Activated T-helper 17 cell treated with anti-CD3 and anti-CD28 coated beads, Interleukin-2, amount 50 U/mL, for 72 hours (primary cell): ENCODE results near the gene RBM44. TPM values are rescaled to one million over a fixed set of nuclear protein-coding genes. Genes with fewer than 3 reads are reported as not detected.

Experiments used
- ATAC-seq: fragments of 150-1000 bp; cut with Tn5 transposase; replicated peaks from 2 replicates; pipeline ENCODE4 v1.10.0; 2021; ENCODE audit warnings: mild to moderate bottlenecking, moderate library complexity
- H3K27ac Mint-ChIP-seq: one replicate; pipeline ENCODE4 v1.8.0; 2022; ENCODE audit warnings: mixed read lengths
- H3K27me3 Mint-ChIP-seq: one replicate; pipeline ENCODE4 v1.8.0; 2022; ENCODE audit warnings: mixed read lengths
- H3K36me3 Mint-ChIP-seq: one replicate; pipeline ENCODE4 v1.8.0; 2022; ENCODE audit warnings: low read depth, mild to moderate bottlenecking, mixed read lengths
- H3K4me1 Mint-ChIP-seq: one replicate; pipeline ENCODE4 v1.8.0; 2022; ENCODE audit warnings: mixed read lengths
- H3K4me3 Mint-ChIP-seq: one replicate; pipeline ENCODE4 v1.8.0; 2022; ENCODE audit warnings: mild to moderate bottlenecking, mixed read lengths
- H3K9me3 Mint-ChIP-seq: one replicate; pipeline ENCODE4 v1.8.0; 2022; ENCODE audit warnings: mixed read lengths
- total RNA-seq, 2 donors: library from RNA; stranded (reverse); gene quantifications; one replicate each; pipeline ENCODE4 v1.2.3, GENCODE V29; 2022

The RBM44 gene
- total RNA-seq, 2 donors from 2014 or later, result 2.1 to 3.9 TPM

DNA sequence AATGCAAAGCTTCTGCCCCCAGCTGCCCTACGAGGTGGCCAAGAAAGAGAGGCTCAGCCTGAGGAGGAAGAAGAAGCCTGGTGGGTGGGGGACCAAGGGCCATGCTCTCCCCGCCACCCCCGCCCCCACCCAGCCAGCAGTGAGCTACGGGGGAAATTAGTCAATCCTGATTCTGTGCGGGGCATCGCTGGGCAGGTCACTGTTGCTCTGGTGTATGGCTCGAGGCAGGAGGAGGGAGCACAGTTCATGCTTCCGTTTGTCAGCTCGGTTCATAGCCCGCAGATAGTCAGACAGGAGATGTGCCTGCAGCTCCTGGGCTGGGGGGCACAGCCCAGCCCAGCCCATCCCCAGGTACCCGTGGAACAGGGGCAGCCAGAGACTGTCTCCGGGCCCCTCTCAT is 78.0 kb downstream of the RBM44 start:
- no peak overlapping the region for H3K27ac Mint-ChIP-seq
- peaks cover 4% of the 10 kb centered on the region for H3K27me3 Mint-ChIP-seq
- H3K36me3 Mint-ChIP-seq, result no peaks in the 10 kb centered on the region
- H3K4me1 Mint-ChIP-seq, result no peaks in the 10 kb centered on the region
- no peak overlapping the region for H3K4me3 Mint-ChIP-seq
- no peaks in the 10 kb centered on the region for H3K9me3 Mint-ChIP-seq
- no peak for ATAC-seq

DNA sequence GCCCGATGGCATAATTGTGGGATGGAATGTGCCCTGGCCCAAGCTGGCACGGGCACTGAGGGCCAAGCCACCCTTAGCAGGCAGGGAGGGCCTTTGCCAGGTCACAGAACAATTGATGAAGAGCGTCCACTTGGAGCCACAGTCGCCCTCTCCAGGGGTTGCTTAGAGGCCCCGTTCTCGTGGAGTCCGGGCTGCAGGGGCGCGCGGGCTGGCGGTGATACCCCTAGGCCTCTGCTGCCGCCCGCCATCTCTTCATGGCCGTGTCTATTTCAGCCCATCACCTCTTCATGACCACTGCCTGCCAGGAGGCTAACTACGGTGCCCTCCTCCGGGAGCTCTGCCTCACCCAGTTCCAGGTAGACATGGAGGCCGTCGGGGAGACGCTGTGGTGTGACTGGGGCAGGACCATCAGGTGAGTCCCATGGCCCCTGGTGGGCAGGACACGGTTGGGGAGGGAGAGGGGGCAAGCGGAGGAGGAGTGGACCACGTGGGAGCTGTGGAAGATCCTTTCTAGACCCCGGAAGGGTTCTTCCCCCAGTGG is 78.4 kb downstream of the RBM44 start:
- no peak for ATAC-seq
- no peak overlapping the region for H3K27ac Mint-ChIP-seq
- H3K4me1 Mint-ChIP-seq, result no peaks in the 10 kb centered on the region
- peaks cover 4% of the 10 kb centered on the region for H3K27me3 Mint-ChIP-seq
- no peaks in the 10 kb centered on the region for H3K36me3 Mint-ChIP-seq
- H3K9me3 Mint-ChIP-seq, result no peaks in the 10 kb centered on the region
- H3K4me3 Mint-ChIP-seq, result no peak overlapping the region

- Mint-ChIP-seq H3K36me3 (no peaks in the 10 kb centered on the region), H3K27ac (no peak overlapping the region), H3K27me3 (peaks cover 4% of the 10 kb centered on the region), H3K4me3 (no peak overlapping the region), H3K4me1 (no peaks in the 10 kb centered on the region), H3K9me3 (no peaks in the 10 kb centered on the region)
- ATAC-seq, result no peak
These were observed 79.2 kb downstream of the RBM44 start for GRCh38 chr2:237877576-237878307.

DNA sequence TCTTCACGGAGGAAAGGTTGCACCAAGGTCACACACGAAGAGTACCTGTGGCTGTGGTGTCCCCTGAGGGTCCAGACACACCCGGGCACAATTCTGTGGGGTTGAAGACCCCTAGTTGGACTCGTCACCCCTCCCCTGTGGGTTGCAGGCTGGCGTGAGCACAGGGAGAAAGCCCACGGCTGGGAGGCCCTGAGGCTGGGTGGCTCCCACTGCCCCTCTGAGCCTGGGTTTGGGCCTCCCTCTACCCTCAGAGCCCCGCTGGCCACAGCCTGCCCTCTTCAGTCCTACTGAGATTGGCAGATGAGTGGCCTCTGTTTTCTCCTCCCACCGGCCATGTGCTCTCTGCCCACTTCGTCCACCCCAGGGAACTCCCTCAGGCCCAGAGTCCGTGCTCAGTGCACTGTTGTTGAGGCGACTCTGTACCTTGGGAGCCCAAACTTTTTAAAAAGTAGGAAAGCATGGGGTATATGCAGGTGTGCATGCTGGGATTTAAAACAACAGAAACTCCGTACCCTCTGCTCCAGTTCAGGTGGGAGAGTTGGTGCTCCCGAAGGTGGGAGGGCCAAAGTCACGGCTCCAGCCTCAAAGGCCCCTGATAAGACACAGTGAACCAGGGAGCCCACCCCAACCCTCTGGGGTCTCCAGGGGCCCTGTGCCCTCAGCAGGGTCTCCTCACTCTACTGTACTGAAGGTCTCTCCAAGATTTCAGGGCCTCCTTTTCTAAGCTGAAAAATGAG is 79.9 kb downstream of the RBM44 start:
- peak overlapping the region; percentile 26 for H3K27ac Mint-ChIP-seq
- H3K4me1 Mint-ChIP-seq, result no peaks in the 10 kb centered on the region
- H3K9me3 Mint-ChIP-seq, result no peaks in the 10 kb centered on the region
- H3K36me3 Mint-ChIP-seq, result no peaks in the 10 kb centered on the region
- ATAC-seq, result no peak
- H3K27me3 Mint-ChIP-seq, result peaks cover 4% of the 10 kb centered on the region
- H3K4me3 Mint-ChIP-seq, result no peak overlapping the region

DNA sequence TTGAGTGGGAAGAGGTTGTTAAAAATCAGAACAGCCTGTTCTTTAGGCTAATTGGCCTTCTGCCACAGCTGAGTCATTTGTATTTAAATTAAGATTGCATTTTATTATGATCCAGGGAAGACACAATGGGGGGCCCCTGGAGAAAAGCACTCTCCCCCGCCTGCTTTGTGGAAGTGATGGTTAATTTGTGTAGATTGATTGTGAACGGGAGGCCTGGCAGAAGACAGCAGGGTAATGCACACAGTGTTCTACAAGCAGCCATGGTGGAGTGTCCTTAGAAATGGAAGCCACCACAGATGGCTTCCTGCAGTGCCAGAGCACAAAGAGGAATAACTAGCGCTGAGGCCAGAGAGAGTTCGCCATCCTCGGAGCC is 80.5 kb downstream of the RBM44 start:
- H3K4me3 Mint-ChIP-seq, result no peak overlapping the region
- no peak for ATAC-seq
- no peaks in the 10 kb centered on the region for H3K4me1 Mint-ChIP-seq
- H3K27me3 Mint-ChIP-seq, result peaks cover 4% of the 10 kb centered on the region
- H3K36me3 Mint-ChIP-seq, result no peaks in the 10 kb centered on the region
- no peaks in the 10 kb centered on the region for H3K9me3 Mint-ChIP-seq
- peak overlapping the region; percentile 26 for H3K27ac Mint-ChIP-seq

GRCh38 chr2:237879991-237880560 is 81.5 kb downstream of the RBM44 start:
- ATAC-seq, result no peak
- Mint-ChIP-seq H3K4me3 (no peak overlapping the region), H3K4me1 (no peaks in the 10 kb centered on the region), H3K9me3 (no peaks in the 10 kb centered on the region), H3K27ac (no peak overlapping the region), H3K36me3 (no peaks in the 10 kb centered on the region), H3K27me3 (no peaks in the 10 kb centered on the region)

GRCh38 chr2:237882510-237883481 is 84.2 kb downstream of the RBM44 start:
- ATAC-seq, result no peak
- H3K9me3 Mint-ChIP-seq, result no peaks in the 10 kb centered on the region

DNA sequence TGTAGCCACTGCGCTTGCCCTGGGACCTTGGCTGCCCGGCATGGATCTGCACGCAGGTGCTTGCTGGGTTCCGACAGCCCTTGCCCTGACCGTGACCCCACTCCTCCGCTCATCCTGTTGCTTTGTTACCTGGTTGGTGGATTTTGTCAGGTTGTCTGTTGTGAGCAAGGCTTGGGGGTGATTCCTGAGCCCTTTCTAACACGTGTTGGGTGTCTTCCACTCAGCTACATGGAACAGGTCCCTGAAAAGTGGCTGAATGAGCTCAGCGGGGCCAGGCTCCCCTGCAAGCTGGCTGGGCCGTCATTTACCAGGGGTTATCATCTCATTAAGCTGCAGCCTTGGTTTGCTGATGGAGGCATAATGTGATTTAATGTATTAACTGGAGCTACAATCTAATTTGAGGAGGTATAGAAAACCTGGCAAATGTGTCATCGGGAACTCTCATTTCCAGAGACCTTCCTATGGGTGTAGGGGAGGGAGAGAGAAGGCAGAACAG is 85.4 kb downstream of the RBM44 start:
- Mint-ChIP-seq H3K9me3 (no peaks in the 10 kb centered on the region), H3K27ac (no peak overlapping the region), H3K27me3 (no peaks in the 10 kb centered on the region), H3K36me3 (no peaks in the 10 kb centered on the region), H3K4me1 (no peaks in the 10 kb centered on the region), H3K4me3 (no peak overlapping the region)
- no peak for ATAC-seq

More at GRCh38 chr2:237882510-237883481, 84.2 kb downstream of the RBM44 start:
- no peak overlapping the region for H3K27ac Mint-ChIP-seq
- H3K4me3 Mint-ChIP-seq, result no peak overlapping the region
- no peaks in the 10 kb centered on the region for H3K36me3 Mint-ChIP-seq
- H3K4me1 Mint-ChIP-seq, result no peaks in the 10 kb centered on the region
- H3K27me3 Mint-ChIP-seq, result no peaks in the 10 kb centered on the region

GRCh38 chr2:237884681-237885080 is 86.1 kb downstream of the RBM44 start:
- ATAC-seq, result no peak
- no peak overlapping the region for H3K4me3 Mint-ChIP-seq
- no peaks in the 10 kb centered on the region for H3K4me1 Mint-ChIP-seq
- no peak overlapping the region for H3K27ac Mint-ChIP-seq
- no peaks in the 10 kb centered on the region for H3K27me3 Mint-ChIP-seq
- no peaks in the 10 kb centered on the region for H3K36me3 Mint-ChIP-seq
- H3K9me3 Mint-ChIP-seq, result no peaks in the 10 kb centered on the region

GRCh38 chr2:237885111-237885930 is 86.7 kb downstream of the RBM44 start:
- Mint-ChIP-seq H3K4me3 (no peak overlapping the region), H3K36me3 (no peaks in the 10 kb centered on the region), H3K4me1 (no peaks in the 10 kb centered on the region), H3K9me3 (no peaks in the 10 kb centered on the region), H3K27ac (no peak overlapping the region), H3K27me3 (no peaks in the 10 kb centered on the region)
- ATAC-seq, result no peak

DNA sequence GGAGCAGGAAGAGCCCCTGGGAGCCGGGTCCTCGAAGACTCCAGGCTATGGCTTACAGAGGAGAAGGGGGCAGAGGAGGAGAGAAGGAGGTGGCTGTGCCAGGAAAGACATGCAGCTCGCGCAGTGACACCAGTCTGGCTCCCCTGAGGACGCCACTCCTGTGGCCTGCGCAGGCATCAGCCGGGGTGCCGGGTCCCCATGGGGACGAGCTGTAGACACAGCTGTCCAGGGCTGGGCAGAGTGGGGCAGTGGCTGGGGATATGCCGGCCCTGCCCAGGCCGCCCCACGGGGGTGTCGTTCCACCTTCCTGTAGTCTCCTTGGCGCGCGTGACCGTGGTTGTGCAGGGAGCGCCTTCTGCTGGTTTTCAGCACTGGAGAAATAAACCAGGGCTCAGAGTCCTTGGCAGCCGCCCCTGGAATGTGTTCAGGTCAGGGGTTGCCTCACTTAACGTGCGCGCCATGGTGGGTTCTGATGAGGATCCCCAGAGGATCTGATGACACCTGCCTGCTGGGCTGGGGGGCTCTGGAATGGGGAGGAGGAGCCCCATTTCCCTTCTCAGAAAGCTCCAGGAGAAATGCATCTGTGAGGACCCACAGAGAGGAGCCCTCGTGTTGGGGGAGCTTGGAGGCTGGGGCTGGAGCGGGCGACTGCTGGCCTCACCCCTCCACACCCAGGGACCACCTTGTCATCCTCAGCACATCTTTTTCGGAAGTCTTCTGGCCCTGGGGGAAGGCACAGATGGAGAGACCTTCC is 87.5 kb downstream of the RBM44 start:
- no peaks in the 10 kb centered on the region for H3K9me3 Mint-ChIP-seq
- no peak for ATAC-seq
- no peak overlapping the region for H3K27ac Mint-ChIP-seq

GRCh38 chr2:237886685-237887481 is 88.3 kb downstream of the RBM44 start:
- no peaks in the 10 kb centered on the region for H3K27me3 Mint-ChIP-seq
- H3K36me3 Mint-ChIP-seq, result no peaks in the 10 kb centered on the region
- H3K9me3 Mint-ChIP-seq, result no peaks in the 10 kb centered on the region
- H3K4me1 Mint-ChIP-seq, result no peaks in the 10 kb centered on the region
- ATAC-seq, result no peak
- H3K27ac Mint-ChIP-seq, result no peak overlapping the region
- no peak overlapping the region for H3K4me3 Mint-ChIP-seq

More for the DNA sequence above, 87.5 kb downstream of the RBM44 start:
- Mint-ChIP-seq H3K36me3 (no peaks in the 10 kb centered on the region), H3K27me3 (no peaks in the 10 kb centered on the region), H3K4me1 (no peaks in the 10 kb centered on the region), H3K4me3 (no peak overlapping the region)
